ENCODE results near the gene TAF11L7.
"Not testable (repeated sequence)": the region's sequence is repeated elsewhere in the genome, so short reads cannot be mapped to it uniquely, and the experiment has no call there.

TAF11L7 gene

GRCh38 chr5:17585658-17586057, at the start of gene TAF11L7:
Gene TAF11L7 (minus strand): TSS chr5:17585758.
- DNase-seq: not testable (repeated sequence)

GRCh38 chr5:17634160-17634559, 48.6 kb upstream of the TAF11L7 start, which contains the start of gene TAF11L14:
Gene TAF11L14 (plus strand): TSS chr5:17634460.
- DNase-seq: no peak

GRCh38 chr5:17631788-17632187, 46.2 kb upstream of the TAF11L7 start, which contains the start of gene TAF11L13:
Gene TAF11L13 (plus strand): TSS chr5:17632088.
- not testable (repeated sequence) for DNase-seq

- DNase-seq: no peak
Observed at GRCh38 chr5:17625686-17626085, 40.1 kb upstream of the TAF11L7 start.

GRCh38 chr5:17620627-17621026, 35.1 kb upstream of the TAF11L7 start:
- no peak for DNase-seq

GRCh38 chr5:17619354-17619753, 33.8 kb upstream of the TAF11L7 start:
- no peak for DNase-seq

- no peak for DNase-seq
Observed at GRCh38 chr5:17614872-17615605, 29.5 kb upstream of the TAF11L7 start.

- DNase-seq: not testable (repeated sequence)
Observed at GRCh38 chr5:17610092-17610491, 24.5 kb upstream of the TAF11L7 start, which contains the start of gene TAF11L12. Gene TAF11L12 (plus strand): TSS chr5:17610392.

- DNase-seq: not testable (repeated sequence)
Observed at GRCh38 chr5:17607461-17607860, 21.9 kb upstream of the TAF11L7 start.

GRCh38 chr5:17604951-17605350, 19.4 kb upstream of the TAF11L7 start:
- no peak for DNase-seq

- DNase-seq: not testable (repeated sequence)
Observed at GRCh38 chr5:17603880-17604279, 18.3 kb upstream of the TAF11L7 start, which contains the start of gene TAF11L11. Gene TAF11L11 (plus strand): TSS chr5:17604183.

- DNase-seq: not testable (repeated sequence)
Observed at GRCh38 chr5:17597728-17598127, 12.2 kb upstream of the TAF11L7 start, which contains the start of gene TAF11L10. Gene TAF11L10 (minus strand): TSS chr5:17597828.

GRCh38 chr5:17594255-17594654, 8.7 kb upstream of the TAF11L7 start, which contains the start of gene TAF11L9:
Gene TAF11L9 (minus strand): TSS chr5:17594394.
- DNase-seq: not testable (repeated sequence)

- DNase-seq: not testable (repeated sequence)
Observed at GRCh38 chr5:17590860-17591259, 5.3 kb upstream of the TAF11L7 start, which contains the start of gene TAF11L8. Gene TAF11L8 (minus strand): TSS chr5:17590960.

All from activated CD4-positive, alpha-beta T cell treated with anti-CD3 and anti-CD28 coated beads, Interleukin-2, amount 50 U/mL, for 1 hour (primary cell).